Activated CD4-positive, alpha-beta T cell treated with anti-CD3 and anti-CD28 coated beads for 24 hours (primary cell): ENCODE measurements around the gene PLEKHG4B.

Experiments used
- DNase-seq, 2 donors: peaks; one replicate each; pipeline ENCODE4 v3.0.0-alpha.2; 2020; ENCODE audit warnings: low read depth in 2 of 2

Gene PLEKHG4B

DNA sequence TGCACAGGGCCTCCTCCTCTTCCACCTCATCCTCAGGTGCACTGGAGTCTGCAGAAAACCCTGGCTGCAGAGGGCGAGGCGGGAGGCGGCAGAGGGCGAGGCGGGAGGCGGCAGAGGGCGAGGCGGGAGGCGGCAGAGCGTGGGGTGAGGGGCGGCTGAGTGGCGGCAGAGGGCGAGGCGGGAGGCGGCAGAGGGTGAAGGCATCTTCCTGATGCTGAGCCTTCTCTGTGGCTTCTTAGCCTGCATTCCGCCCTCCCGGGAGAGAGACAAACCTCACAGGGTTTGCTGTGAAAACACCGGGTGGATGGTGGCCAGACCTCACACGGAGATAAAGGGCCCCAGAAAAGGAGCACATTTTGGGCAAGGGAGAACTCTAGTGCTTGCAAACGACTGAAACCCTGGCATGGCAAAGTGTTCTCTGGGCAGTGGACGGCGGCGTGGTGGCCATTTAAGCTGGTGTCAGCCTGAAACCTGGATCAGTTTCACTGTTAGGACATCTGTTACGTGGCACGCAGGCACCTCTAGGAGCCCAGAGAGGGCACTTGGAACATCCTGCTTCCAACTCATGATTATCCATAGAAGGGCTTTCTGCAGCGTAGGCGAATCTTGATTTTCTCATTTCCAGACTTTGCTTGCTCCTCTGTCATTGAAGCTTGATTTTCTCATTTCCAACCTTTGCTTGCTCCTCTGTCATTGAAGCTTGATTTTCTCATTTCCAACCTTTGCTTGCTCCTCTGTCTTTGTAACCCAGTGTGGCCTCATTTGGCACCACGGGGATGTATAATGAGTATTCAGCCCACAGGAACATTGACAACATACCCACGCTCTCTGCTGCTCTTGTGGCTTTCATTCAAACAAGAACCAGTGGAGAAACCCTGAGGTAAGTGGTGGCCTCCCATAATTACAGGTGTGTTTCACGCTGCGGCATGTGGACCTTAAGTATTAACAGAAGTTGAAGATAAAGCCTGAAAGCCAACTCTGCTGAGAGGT is 16.3 kb upstream of the PLEKHG4B start:
- DNase-seq, result no peak

DNA sequence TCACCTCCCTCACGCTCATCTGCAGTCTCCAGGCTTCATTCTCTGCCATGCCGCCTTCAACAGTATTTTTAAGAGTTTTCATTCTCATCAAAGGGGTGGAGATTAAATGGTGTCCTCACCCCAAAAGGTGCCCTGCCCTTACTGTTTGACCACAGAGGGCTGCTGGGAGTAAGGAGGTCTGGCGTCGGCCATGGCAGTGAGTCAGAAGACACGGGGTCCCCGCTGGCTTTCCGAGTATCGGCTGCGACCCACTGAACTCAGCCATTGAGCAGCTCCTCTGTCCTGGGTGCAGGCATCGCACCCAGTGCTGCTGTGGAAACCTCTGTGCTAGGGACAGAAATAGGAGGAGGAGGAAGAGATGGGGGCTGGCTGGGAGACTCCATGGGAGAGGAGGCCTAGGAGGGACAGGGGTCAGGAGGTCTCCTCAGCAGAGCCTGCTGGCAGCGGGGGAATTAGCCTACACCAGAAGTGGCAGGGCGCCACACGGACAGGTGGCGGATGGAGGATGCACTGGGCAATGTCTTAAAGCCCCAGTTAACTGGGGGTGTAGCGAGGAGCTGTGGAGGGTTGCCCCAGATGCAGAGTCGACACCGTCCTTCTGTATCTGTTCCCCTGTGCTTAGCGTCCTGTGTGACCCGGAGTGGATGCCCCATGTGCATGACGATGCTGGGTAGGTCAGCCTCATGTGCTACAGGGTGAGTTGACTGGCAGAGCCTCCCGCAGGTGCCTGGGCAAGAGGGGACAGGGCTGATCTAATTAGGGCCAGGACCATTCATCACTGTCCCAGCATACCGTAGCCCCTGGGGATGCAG is 15.4 kb upstream of the PLEKHG4B start:
- DNase-seq, result no peak

DNA sequence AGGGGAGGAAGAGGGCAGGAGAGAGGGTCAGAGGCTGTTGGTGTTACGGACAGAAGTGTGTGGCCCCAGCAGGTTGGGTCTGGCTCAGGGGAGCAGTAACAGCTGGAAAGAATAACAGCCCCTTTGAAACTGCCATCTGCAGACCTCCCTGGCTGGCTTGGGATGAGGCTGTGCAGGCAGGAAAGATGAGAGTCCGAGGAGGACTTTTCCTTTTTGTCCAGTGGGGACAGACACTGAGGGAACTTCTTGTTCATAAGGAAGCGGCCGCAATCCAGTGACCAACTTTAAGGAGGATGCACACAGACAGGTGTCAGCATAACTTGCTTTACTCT is 14.8 kb upstream of the PLEKHG4B start:
- DNase-seq, result no peak

GRCh38 chr5:77546-77945 is 14.4 kb upstream of the PLEKHG4B start:
- DNase-seq, result no peak

GRCh38 chr5:77957-78804 is 13.8 kb upstream of the PLEKHG4B start:
- DNase-seq, result peak in 1 of 2 donors; percentile 16

DNA sequence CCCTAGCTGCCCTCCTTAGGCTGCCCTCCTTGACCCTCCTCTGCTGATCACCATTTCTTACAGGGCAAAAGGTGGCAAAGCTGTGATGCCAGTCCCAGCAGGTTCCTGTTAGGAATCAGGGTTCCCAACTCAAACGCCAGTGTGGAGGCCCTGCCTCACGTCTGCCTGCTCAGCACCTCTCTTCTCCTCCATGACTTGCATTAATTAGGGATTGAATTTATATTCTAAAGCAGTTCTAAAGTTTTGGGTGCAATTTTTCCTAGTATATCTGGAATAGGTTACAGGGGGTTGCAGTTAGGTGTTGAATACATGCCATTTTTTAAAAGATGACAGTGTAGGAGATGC is 13.2 kb upstream of the PLEKHG4B start:
- no peak for DNase-seq

DNA sequence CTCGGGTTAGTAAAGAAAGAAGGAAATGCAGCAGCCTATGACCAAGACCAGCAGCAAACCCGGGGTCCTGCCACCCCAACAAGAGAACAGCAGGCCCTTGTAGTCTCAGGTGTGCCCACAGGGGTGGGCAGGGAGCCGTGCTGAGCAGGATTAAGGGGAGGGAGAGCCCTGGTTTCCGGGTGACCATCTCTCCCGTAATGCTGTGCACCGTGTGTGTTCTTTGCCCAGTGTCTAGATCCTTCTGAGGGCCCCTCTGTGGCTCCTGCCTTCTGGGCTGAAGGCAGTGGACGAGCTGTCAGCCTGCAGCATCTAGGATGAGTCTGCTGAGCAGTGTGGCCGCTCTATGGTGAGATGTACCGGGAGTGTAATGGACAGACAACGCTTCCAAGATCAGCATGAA is 12.7 kb upstream of the PLEKHG4B start:
- no peak for DNase-seq

DNA sequence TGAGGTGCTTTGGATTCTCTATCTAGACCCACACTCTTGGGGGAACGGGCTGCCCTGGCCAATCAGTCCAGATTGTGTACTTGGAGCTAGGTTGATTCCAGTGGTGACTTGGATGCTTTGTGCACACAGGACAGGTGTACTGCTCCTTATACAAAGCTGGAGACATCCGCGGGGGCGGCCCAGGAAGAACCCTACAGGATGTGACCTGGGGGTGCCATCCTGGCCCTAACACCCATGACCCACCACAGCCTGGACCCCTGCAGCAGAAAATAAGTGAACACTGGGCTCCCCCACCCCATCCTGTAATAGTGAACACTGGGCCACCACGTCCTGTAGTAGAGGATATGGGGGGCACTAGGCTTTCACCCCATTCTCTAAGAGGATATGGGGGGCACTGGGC is 12.1 kb upstream of the PLEKHG4B start:
- DNase-seq, result no peak

GRCh38 chr5:81391-82021 is 10.5 kb upstream of the PLEKHG4B start:
- no peak for DNase-seq

- DNase-seq, result no peak
These were observed 9.9 kb upstream of the PLEKHG4B start for GRCh38 chr5:82097-82496.

DNA sequence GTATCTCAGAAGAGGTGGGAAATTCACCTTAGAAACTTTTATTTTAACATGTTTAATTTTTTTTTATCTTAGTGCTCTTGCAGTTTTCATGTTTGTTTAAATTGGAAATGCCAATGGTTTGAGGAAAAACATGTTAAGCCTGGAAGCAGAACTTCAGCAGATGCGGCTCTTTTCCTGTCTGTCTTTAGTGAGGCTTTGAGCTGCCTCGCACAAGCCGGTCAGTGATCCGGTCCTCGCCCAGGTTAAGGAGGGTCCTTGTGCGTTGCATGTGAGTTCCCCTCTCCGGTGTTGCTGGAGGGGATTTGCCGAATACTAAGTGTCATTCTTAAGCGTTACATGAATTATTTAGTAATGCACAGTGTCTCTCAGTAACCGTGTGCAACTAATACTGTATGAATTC is 9.4 kb upstream of the PLEKHG4B start:
- no peak for DNase-seq

DNA sequence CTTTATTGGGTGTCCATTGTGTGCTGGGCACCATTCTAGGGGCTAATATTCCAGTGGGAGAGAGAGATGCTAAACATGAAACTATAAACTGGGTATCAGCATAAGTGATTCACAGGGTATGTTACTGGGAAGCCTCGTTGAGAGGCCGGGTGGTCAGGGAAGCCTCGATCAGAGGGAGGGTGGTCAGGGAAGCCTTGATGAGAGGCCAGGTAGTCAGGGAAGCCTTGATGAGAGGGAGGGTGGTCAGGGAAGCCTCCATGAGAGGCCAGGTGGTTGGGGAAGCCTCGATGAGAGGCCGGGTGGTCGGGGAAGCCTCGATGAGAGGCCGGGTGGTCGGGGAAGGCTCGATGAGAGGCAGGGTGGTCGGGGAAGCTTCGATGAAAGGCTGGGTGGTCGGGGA is 8.9 kb upstream of the PLEKHG4B start:
- no peak for DNase-seq

DNA sequence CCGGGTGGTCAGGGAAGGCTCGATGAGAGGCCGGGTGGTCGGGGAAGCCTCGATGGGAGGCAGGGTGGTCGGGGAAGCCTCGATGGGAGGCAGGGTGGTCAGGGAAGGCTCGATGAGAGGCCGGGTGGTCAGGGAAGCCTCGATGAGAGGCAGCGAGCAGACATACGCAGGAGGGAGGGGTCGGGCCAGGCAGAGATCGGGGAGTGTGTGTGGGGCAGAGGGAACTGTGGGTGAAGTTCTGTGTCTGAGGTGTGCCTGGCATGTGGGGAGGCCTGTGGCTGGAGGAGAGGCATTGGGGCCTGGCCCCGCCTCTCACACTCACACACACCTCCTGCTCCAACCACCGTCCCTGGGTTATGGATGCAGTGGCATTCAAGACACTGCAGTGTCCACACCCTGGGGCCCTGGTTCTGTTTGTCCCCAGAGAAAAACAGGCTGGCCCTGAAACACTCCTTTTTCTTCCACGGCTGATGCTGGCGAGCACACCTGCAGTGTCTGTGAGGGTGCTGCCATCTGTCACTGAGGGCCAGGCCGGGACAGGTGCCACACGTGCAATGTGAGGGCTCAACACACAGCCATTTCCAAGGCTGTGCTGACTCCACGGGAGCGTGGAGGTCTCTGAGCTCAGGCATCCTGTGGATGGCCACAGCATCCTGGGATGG is 6.5 kb upstream of the PLEKHG4B start:
- DNase-seq, result no peak

- no peak for DNase-seq
These were observed 2.4 kb upstream of the PLEKHG4B start for GRCh38 chr5:89337-90286.

DNA sequence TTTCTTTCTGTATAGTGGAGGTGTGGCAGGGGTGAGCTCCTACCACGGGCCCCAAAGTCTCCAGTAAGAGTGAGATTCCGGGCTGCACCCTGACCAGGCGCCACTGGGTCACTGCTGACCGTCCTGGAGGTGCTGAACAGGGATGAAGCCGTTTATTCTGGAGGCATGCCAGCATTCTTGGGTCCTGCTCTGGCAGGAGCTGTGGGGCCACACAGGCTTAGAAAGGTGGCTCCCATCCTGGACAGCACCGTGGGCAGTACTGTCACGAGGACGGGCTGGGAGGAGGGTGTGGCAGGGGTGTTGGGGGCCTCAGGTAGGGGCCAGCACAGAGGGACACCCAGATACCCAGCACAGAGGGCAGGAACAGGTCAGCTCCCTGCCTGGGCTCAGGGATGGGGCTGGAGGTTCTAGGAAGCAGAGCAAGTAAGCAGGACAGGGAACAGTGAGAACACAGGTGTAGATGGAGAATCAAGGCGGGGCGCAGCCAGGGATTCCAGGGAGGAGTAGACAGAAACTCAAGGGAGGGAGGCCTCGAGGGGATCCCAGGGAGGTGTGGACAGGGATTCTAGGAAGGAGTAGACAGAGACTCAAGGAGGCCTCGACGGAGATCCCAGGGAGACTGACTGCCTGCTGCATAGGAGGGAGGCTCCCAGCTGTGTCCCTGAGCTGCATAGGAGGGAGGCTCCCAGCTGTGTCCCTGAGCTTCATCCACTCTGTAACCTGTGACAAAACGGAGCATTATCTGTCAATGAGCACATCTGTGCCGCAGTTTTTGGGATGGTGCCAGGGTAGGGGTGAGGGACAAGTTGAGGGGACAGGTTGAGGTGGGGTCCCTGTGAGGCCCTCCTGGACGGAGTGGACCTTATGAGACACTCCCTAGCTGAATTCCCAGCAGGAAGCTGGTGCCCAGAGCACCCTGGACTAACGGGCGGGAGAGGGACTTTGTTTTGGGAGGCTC is 1.1 kb upstream of the PLEKHG4B start:
- DNase-seq, result no peak

DNA sequence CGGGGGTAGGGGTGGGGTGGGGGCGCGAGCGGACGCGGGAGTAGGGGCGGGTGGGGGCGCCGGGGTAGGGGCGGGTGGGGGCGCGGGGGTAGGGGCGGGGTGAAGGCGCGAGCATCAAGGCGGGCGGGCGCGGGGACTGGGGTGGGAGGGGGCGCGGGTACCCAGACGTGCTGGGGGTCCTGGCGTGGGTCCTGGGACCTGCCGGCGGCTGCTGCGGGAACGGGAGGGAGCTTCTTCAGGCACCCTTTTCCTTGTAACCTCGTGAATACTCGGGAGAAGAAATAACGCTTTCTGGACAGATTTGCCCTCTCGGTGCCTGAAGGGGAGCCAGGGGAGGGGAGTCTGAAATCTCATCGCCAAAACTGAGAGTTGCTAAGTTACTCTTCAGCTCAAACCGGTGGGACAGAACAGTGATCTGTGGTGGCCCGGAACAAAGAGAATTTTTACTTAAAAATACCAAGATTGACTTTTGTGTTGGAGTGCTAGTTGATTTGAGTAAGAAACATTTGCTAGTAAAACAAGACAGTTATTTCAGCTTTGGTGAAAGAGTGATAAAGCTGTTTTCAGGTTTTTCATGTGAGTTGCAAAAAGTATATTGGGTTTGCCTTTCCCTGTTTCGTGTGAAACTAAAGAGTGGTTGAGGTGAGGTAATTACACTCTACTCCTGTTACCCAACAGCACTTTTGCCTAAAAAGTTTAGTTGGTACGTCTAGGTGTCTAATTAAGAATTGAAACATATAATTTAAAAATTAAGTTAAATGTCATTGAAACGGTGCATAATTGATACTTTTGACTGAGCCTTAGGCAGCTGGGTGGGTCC is 643 bp downstream of the PLEKHG4B start:
- DNase-seq, result no peak

DNA sequence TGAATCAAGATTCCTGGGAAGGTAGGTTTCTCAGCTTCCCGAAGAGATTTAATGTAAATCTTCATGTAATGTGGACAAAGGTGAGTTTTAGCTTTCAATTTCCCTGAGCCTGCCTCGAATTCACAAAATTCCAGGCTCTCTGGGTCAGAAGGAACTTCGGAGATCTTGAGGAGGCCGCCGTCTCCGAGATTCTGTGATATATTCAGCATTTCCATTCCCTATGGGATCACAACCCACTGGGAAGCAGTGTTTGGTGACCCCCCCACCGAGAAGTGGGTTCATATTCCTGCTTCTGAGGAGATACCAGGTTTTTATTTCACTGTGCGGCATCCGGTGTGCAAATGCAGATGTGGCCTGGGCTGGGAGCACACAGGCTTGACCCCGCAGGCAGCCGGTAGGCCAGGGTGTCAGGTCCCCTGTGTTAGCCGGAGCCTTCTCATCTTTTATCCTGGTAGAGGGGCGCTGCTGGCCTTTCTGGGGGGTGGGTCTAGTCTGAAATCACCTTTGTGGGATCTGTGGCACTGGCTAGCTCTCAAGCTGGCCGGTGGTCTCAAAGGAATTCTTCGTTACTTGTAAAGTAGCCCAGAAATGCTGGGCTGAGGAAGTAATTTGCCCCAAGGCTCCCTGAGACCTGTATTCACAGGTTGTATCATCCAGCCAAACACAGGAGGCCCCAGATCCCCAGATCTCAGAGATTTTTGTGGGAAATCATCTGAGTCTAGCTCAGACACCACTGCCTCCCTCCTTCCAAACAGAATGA is 1.4 kb downstream of the PLEKHG4B start:
- no peak for DNase-seq
